GM19193 (cell line): ENCODE results near the gene DLGAP4.

Experiments used
- POLR2A ChIP-seq: IDR thresholded peaks from 4 replicates; pipeline ENCODE4 v1.6.1; 2011; ENCODE audit not compliant: insufficient read depth, insufficient read length; ENCODE audit errors: extremely low read depth

The DLGAP4 gene

DNA sequence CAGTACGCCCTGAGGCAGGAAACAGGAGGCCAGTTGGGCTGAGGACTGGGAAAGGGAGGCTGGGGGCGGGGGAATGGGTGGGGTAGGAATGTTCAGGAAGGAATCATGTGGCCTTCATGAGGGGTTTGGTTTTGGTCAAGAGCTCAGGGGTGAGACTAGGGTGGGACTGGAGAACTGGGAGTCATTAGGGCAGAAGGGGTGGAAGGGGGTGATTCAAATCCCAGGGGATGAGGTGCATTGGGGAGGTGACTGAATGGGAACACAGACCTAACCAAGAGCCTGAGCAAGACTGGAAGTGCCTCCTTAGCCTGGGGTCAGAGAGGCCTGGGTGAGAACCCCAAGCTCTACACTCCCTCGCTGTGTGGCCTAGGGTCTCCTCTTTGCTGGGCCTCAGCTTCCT, 86.8 kb downstream of the DLGAP4 start:
- TF ChIP-seq POLR2A: no peak

DNA sequence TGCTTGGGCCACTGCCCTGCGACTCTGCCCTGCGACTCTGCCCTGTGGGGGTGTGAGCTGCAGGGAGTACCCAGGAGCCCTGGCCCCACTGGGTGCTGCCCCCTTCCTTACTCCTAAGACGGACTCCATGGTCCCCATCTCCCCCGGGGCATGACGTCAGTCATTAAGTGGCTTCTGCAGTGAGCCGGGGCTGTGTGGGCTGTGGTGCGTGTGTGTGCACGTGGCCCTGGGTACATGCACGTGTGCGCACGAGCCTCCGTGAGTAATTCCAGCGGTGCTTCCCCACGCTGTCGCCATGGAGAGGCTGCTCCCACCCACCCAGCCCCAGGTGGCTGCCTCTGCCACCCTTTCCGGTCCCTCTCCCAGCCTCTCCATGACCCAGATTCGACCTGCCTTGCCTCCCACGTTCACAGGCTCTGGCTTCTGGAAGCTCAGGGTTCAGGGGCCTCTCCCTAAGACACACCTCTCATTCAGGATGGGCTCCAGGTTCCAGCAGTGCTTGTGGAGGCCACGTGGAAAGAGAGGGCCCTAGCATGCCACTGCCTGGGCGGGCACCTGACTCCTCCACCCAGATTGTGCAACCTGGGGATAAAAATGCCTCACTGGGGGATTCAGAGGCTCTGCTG, 88.3 kb downstream of the DLGAP4 start:
- no peak for TF ChIP-seq POLR2A

- no peak for TF ChIP-seq POLR2A
Observed at GRCh38 chr20:36396340-36396739, 90.2 kb downstream of the DLGAP4 start.

GRCh38 chr20:36396847-36397630, 90.9 kb downstream of the DLGAP4 start:
- no peak for TF ChIP-seq POLR2A

DNA sequence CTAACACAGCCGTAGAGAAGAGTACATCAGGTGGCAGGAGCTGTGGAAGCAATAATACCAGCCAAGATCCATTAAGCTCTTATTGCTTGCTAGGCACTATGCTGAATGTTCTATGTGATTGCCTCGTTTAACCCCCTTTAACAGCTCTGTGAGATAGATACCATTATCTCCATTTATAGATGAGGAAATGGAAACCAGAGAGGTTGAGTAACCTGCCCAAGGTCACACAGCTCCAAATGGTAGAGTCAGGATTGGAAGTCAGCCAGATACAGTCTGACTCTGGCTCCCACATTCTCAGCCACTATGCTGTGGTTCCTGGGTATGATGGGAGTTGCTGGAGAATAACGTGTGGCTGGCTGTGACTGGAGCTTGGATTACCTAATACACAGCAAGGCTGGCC, 92.4 kb downstream of the DLGAP4 start:
- no peak for TF ChIP-seq POLR2A

GRCh38 chr20:36399147-36399968, 93.2 kb downstream of the DLGAP4 start:
- no peak for TF ChIP-seq POLR2A

DNA sequence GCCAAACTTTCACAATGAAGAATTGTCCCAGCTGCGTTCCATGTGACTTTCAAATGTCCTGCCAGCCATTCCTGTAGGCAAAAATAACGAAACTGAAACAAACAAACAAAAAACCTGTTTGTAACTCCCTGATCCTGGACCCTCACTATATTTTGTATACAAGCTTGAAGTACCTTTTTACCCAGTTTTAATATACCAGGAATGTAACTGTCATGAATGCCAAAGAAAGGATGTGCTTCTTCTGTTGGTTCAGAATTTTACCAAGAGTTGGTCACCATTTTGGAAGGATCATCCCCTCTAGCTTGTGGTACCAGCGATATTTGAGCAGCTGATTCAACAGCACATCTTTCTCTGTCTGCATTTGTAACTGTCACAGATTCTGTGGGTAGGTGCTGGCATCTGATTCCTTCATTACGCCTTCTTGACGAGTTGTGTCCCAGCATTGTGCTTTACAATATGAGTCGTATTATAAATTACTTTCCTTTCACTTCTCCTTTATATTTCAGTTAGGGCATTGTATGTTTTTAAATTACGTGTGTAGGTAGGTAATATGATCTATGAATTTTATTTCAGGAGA, 93.9 kb downstream of the DLGAP4 start:
- TF ChIP-seq POLR2A: no peak

DNA sequence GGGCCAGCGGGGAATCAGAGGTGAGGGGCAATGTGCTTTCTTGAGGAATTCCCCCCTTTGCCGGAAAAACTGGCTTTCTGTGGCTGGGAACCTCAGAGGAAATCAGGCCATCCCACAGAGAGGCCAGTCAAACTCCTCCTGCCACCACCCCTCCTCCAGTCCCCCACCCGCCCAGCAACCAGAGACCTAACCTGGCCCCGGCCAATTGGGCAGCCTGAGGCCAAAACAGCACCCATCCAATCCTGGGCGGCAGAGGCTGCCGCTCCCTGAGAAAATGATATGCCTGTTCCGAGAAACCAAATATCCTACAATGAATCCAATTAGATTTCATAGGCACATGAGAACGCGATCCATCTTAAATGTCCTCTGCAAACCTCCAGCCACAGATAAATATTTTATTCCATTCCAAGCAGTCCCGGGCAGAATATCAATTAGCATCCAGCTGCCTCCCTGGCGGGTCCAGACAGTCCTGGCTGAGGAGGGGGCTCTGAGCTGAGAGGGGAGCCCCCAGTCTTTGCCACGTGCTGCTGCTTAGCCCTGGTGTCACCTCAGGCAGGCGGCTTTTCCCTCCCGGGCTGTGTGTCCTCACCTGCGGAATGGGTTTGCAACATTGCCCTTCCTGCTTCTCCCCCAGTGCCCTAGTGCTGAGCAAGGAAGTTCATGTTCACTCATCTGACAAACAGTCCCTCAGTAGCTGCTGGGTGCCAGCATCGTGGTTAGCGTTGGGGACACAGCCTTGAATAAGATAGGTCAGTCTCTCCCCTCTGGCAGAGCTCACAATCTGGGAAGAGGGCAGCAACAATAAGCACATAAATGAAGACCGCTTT, 95.0 kb downstream of the DLGAP4 start:
- TF ChIP-seq POLR2A: no peak

DNA sequence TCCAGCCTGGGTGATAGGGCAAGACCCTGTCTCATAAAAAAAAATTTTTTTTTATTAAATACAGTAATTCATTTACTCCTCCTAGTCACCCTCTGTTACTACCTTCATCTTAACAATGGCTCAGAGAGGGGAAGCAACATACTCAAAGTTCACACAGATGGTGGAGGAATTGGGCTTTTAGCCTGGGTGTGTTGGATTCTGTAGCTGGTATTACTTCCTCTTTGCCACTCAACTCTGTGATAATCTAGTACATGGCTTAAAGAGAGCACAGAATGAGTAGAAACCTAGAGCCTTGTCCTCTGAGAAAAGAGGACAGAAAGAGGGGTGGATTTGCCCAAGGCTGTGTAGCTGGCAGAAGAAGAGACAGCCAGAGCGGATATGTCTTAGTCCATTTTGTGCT, 96.6 kb downstream of the DLGAP4 start:
- no peak for TF ChIP-seq POLR2A

DNA sequence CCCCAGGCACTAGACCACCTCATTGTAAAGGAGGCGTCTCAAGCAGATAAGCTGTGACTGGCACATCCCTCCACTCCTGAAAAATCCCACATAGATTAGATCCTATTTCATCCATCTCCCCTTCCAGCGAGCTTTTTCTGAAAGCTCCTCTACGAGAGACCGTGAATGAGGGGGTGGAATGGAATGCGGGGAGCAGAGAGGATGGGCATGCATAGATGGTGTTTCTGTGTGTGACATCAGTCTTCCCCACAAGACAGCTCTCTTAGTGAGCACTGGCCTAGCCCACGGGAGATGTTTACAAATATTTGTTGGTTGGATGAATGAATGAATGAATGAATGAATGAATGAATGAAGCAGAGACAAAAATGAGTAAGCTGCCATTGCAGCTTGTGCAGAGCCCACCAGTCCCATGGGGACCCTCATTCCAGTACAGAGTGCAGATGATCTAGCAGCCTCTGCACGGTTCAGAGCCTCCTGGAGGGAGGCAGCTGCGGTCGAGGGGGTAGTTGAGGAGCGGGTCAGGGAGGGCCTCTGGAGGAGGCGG, 98.4 kb downstream of the DLGAP4 start:
- TF ChIP-seq POLR2A: no peak

DNA sequence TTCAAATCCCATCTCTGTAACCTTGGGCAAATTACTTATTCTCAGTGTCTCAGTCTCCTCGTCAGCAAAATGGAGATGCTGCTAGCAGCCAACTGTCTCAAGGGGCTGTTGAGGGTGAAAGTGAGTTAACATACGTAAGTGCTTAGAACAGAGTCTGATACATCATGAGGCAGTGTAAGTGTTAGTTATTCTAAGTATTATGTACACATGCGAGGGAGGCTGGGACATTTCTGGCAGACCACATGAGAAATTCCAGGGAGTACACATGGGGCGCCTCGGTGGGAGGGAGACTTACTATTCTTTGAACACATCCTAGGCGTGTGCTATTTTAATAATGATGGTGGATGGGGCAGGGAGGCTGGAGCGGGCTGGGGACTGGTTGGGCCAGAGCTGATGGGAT, 99.1 kb downstream of the DLGAP4 start:
- no peak for TF ChIP-seq POLR2A

DNA sequence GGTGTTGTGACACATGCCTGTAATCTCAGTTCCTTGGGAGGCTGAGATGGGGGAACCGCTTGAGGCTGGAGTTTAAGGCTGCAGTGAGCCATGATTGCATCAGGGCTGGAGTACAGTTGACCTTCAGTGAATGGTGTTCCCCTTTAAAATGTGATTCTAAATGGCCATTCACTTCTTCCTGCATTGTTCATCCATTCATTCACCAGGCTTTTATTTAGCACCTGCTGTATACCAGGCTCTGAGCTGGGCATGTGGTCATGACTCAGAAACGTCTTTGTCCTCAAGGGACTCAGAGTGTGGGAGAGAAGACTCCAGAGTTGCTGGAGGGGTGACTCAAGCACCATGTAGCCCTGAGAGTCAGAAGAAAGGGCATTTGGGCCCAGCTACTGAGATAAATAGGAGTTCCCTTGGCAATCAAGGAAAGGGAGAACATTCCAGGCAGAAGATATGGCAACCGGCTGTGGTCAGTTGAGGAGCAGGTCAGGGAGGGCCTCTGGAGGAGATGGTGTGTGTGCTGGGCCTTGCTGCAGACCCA, 101.1 kb downstream of the DLGAP4 start:
- TF ChIP-seq POLR2A: no peak

GRCh38 chr20:36408219-36408618, 102.1 kb downstream of the DLGAP4 start:
- no peak for TF ChIP-seq POLR2A
